Neural cell (in vitro differentiated cells): ENCODE measurements around the gene EXOC3L2. TPM values are rescaled to one million over a fixed set of nuclear protein-coding genes. Genes with fewer than 3 reads are reported as not detected.

Experiments used
- H2AFZ ChIP-seq: fragments of 200-600, 300-800 bp; sonication (generic), shearing (Covaris generic); 2 replicates; pipeline ENCODE4 v1.6.0; 2014; ENCODE audit warnings: low read depth, mild to moderate bottlenecking, antibody characterized with exemption, low read length, moderate library complexity
- H3F3A ChIP-seq: fragments of 200-600 bp; shearing (Covaris generic); 2 replicates; pipeline ENCODE4 v1.6.1; 2016; ENCODE audit warnings: mild to moderate bottlenecking, moderate library complexity, mixed read lengths, antibody characterized with exemption, low read length; ENCODE audit not compliant: insufficient read depth, poor library complexity, severe bottlenecking
- H3K27ac ChIP-seq: fragments of 200-600, 300-800 bp; sonication (generic), shearing (Covaris generic); 2 replicates; pipeline ENCODE4 v1.5.1; 2014; ENCODE audit warnings: mild to moderate bottlenecking, low read length, moderate library complexity
- H3K27me3 ChIP-seq: fragments of 300-800, 200-600 bp; sonication (generic), shearing (Covaris generic); 2 replicates; pipeline ENCODE4 v1.6.0; 2014; ENCODE audit warnings: mild to moderate bottlenecking, low read depth, low read length, moderate library complexity; ENCODE audit not compliant: insufficient read depth
- H3K36me3 ChIP-seq: fragments of 300-800, 200-600 bp; sonication (generic), shearing (Covaris generic); 2 replicates; pipeline ENCODE4 v1.5.1; 2014; ENCODE audit warnings: mild to moderate bottlenecking, antibody characterized with exemption, low read length, moderate library complexity; ENCODE audit not compliant: insufficient read depth
- H3K4me2 ChIP-seq: fragments of 300-800, 200-600 bp; sonication (generic), shearing (Covaris generic); 2 replicates; pipeline ENCODE4 v1.6.0; 2014; ENCODE audit warnings: mild to moderate bottlenecking, low read length
- H3K4me3 ChIP-seq: fragments of 300-800, 200-600 bp; sonication (generic), shearing (Covaris generic); 2 replicates; pipeline ENCODE4 v1.5.1; 2014; ENCODE audit warnings: mild to moderate bottlenecking, low read length, moderate library complexity
- H3K79me2 ChIP-seq: fragments of 200-600 bp; shearing (Covaris generic); replicated peaks from 2 replicates; pipeline ENCODE4 v1.6.0; 2014; ENCODE audit warnings: mild to moderate bottlenecking, low read length, moderate library complexity; ENCODE audit not compliant: insufficient read depth
- H3K9ac ChIP-seq: fragments of 300-800, 200-600 bp; sonication (generic), shearing (Covaris generic); 2 replicates; pipeline ENCODE4 v1.6.1; 2016; ENCODE audit warnings: mild to moderate bottlenecking, low read length, mixed read lengths
- H3K9me2 ChIP-seq: fragments of 200-600 bp; shearing (Covaris generic); 2 replicates; pipeline ENCODE4 v1.6.1; 2016; ENCODE audit warnings: mild to moderate bottlenecking, low read length, mixed read lengths; ENCODE audit not compliant: insufficient read depth
- H3K9me3 ChIP-seq: fragments of 200-600, 300-800 bp; sonication (generic), shearing (Covaris generic); 2 replicates; pipeline ENCODE4 v1.6.1; 2016; ENCODE audit warnings: mild to moderate bottlenecking, mixed run types, low read length, moderate library complexity, mixed read lengths
- H4K20me1 ChIP-seq: fragments of 200-600 bp; shearing (Covaris generic); 2 replicates; pipeline ENCODE4 v1.6.1; 2016; ENCODE audit warnings: mild to moderate bottlenecking, mixed run types; ENCODE audit not compliant: insufficient read depth
- CTCF ChIP-seq: fragments of 450-650 bp; IDR thresholded peaks from 2 replicates; pipeline ENCODE4 v1.5.1; 2014; ENCODE audit warnings: antibody characterized with exemption, mild to moderate bottlenecking, moderate library complexity; ENCODE audit not compliant: poor library complexity, severe bottlenecking
- EP300 ChIP-seq: fragments of 450-650 bp; conservative IDR thresholded peaks from 2 replicates; pipeline ENCODE4 v1.6.1; 2014; ENCODE audit warnings: antibody characterized with exemption, mild to moderate bottlenecking, moderate library complexity; ENCODE audit not compliant: poor library complexity, severe bottlenecking
- EZH2 ChIP-seq: fragments of 200-600, 300-800 bp; shearing (Covaris generic), sonication (generic); IDR thresholded peaks from 2 replicates; pipeline ENCODE4 v1.6.1; 2014; ENCODE audit warnings: antibody characterized with exemption, low read length, borderline replicate concordance, mild to moderate bottlenecking; ENCODE audit not compliant: insufficient read depth, poor library complexity, severe bottlenecking
- MXI1 ChIP-seq: fragments of 450-650 bp; conservative IDR thresholded peaks from 2 replicates; pipeline ENCODE4 v1.6.1; 2014; ENCODE audit warnings: antibody characterized with exemption, mild to moderate bottlenecking; ENCODE audit not compliant: poor library complexity, severe bottlenecking
- POLR2AphosphoS5 ChIP-seq: IDR thresholded peaks from 2 replicates; pipeline ENCODE4 v1.6.1; 2012
- RAD21 ChIP-seq: fragments of 450-650 bp; conservative IDR thresholded peaks from 2 replicates; pipeline ENCODE4 v1.6.1; 2014; ENCODE audit warnings: antibody characterized with exemption, mild to moderate bottlenecking, moderate library complexity
- SMC3 ChIP-seq: fragments of 450-650 bp; conservative IDR thresholded peaks from 2 replicates; pipeline ENCODE4 v1.6.1; 2014; ENCODE audit warnings: antibody characterized with exemption, mild to moderate bottlenecking, moderate library complexity; ENCODE audit not compliant: poor library complexity
- TAF1 ChIP-seq: IDR thresholded peaks from 2 replicates; pipeline ENCODE4 v1.6.1; 2012; ENCODE audit warnings: low read depth
- polyA minus RNA-seq: library from RNA; depleted of rRNA, polyadenylated mRNA; stranded (reverse); fragments of >200 nt; gene quantifications from 2 replicates; pipeline ENCODE4 v1.2.3, GENCODE V29; 2014
- polyA plus RNA-seq: library from polyadenylated mRNA; depleted of rRNA; stranded (reverse); fragments of >200 nt; gene quantifications from 2 replicates; pipeline ENCODE4 v1.2.3, GENCODE V29; 2014
- TF ChIP-seq, protein P1 (sequence below): IDR thresholded peaks from 2 replicates; pipeline ENCODE4 v1.6.1; 2012; ENCODE audit warnings: borderline replicate concordance

The EXOC3L2 gene
- polyA plus RNA-seq: not detected in 2 replicates
- not detected in 2 replicates for polyA minus RNA-seq

DNA sequence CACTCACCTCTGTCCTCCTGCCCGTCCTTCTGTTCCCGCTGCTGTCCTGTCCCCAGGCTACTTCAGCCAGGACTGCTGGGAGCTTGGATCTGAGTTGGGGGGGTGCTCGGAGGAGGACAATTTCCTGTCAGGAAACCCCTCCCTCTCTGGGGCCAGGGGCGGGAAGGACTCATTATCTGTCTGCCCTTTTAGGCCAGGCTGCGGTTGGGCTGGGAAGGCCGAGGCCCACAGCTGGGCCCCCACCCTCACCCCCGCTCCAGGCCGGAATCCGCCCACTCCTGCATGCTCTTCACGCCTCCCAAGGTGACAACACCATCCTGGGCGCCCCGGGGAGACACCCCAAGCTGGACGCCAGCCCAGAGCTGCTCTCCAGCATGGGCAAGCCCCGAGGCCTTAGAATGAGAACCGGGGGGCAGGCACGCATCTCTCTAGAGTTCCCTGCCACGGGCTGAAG is at the start of gene EXOC3L2:
Gene EXOC3L2, minus strand, starts transcription at position 74 of the 454 bp plus-strand sequence. CDS start 6,362 bp downstream, outside the sequence.
- H3K9me3 ChIP-seq: no peaks in the 10 kb centered on the region
- H3F3A ChIP-seq: no peaks in the 10 kb centered on the region
- H3K4me2 ChIP-seq: no peak within 1 kb of the TSS
- H2AFZ ChIP-seq: no peak within 1 kb of the TSS
- H3K4me3 ChIP-seq: no peak within 1 kb of the TSS
- H3K36me3 ChIP-seq: no peaks in the 10 kb centered on the region
- H3K79me2 ChIP-seq: peaks cover 6% of the 10 kb centered on the region
- H3K9me2 ChIP-seq: no peaks in the 10 kb centered on the region
- TF ChIP-seq TAF1 (no peak), EP300 (no peak), RAD21 (no peak), POLR2AphosphoS5 (no peak), CTCF (no peak), SMC3 (no peak), EZH2 (no peak), MXI1 (no peak)
- TF ChIP-seq, protein P1, sequence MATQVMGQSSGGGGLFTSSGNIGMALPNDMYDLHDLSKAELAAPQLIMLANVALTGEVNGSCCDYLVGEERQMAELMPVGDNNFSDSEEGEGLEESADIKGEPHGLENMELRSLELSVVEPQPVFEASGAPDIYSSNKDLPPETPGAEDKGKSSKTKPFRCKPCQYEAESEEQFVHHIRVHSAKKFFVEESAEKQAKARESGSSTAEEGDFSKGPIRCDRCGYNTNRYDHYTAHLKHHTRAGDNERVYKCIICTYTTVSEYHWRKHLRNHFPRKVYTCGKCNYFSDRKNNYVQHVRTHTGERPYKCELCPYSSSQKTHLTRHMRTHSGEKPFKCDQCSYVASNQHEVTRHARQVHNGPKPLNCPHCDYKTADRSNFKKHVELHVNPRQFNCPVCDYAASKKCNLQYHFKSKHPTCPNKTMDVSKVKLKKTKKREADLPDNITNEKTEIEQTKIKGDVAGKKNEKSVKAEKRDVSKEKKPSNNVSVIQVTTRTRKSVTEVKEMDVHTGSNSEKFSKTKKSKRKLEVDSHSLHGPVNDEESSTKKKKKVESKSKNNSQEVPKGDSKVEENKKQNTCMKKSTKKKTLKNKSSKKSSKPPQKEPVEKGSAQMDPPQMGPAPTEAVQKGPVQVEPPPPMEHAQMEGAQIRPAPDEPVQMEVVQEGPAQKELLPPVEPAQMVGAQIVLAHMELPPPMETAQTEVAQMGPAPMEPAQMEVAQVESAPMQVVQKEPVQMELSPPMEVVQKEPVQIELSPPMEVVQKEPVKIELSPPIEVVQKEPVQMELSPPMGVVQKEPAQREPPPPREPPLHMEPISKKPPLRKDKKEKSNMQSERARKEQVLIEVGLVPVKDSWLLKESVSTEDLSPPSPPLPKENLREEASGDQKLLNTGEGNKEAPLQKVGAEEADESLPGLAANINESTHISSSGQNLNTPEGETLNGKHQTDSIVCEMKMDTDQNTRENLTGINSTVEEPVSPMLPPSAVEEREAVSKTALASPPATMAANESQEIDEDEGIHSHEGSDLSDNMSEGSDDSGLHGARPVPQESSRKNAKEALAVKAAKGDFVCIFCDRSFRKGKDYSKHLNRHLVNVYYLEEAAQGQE: no peak
- H4K20me1 ChIP-seq: no peaks in the 10 kb centered on the region
- H3K27me3 ChIP-seq: no peaks in the 10 kb centered on the region
- H3K9ac ChIP-seq: no peak within 1 kb of the TSS
- no peak within 1 kb of the TSS for H3K27ac ChIP-seq

- Histone ChIP-seq H3K4me2 (no peak overlapping the region), H3K9me3 (no peaks in the 10 kb centered on the region), H3F3A (no peaks in the 10 kb centered on the region), H3K9me2 (no peaks in the 10 kb centered on the region), H2AFZ (no peak overlapping the region), H3K4me3 (no peak overlapping the region), H3K36me3 (peaks cover 17% of the 10 kb centered on the region), H3K79me2 (no peaks in the 10 kb centered on the region), H3K9ac (no peak overlapping the region), H3K27ac (no peak overlapping the region), H3K27me3 (no peaks in the 10 kb centered on the region), H4K20me1 (no peaks in the 10 kb centered on the region)
- TF ChIP-seq EZH2 (no peak), CTCF (no peak), TAF1 (no peak), RAD21 (no peak), MXI1 (no peak), EP300 (no peak), SMC3 (no peak), POLR2AphosphoS5 (no peak)
- TF ChIP-seq, protein P1: no peak
These were observed 49.3 kb upstream of the EXOC3L2 start for GRCh38 chr19:45294291-45295029.
